AG09309 (cell line): ENCODE measurements around the gene GSK3B.

Experiments
- DNase-seq: peaks from one replicate; pipeline ENCODE4 v3.0.0-alpha.2; 2010; ENCODE audit warnings: low read depth
- H3K4me3 ChIP-seq: 2 replicates; pipeline ENCODE4 v1.5.1; 2011; ENCODE audit warnings: mild to moderate bottlenecking, low read depth, low read length, moderate library complexity; ENCODE audit not compliant: control insufficient read depth
- TF ChIP-seq, protein P1 (sequence below): IDR thresholded peaks from 2 replicates; pipeline ENCODE4 v1.5.1; 2011; ENCODE audit warnings: mild to moderate bottlenecking, low read depth, low read length, inconsistent platforms; ENCODE audit not compliant: insufficient read depth, control insufficient read depth; ENCODE audit errors: missing control alignments

The GSK3B gene

DNA sequence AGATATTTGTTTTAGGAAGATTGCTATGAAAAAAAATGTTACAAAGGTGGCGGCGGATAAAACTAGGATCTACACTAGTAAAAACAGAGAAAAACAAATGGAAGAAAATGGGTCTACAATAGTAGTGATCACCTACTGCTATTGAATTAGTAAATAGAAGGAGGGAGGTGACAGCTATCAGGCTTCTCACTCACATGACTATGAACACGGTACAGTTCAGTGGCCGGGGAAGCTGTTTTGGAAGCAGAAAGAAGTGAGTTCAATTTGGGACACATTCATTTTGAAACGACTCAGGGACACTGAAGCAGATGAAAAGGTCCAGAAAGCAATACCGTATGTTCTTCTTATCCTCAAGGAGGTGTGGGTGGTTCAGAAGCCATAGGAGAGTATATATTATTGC, 138.3 kb downstream of the GSK3B start:
- no peak overlapping the region for H3K4me3 ChIP-seq
- no peak for DNase-seq
- TF ChIP-seq, protein P1, sequence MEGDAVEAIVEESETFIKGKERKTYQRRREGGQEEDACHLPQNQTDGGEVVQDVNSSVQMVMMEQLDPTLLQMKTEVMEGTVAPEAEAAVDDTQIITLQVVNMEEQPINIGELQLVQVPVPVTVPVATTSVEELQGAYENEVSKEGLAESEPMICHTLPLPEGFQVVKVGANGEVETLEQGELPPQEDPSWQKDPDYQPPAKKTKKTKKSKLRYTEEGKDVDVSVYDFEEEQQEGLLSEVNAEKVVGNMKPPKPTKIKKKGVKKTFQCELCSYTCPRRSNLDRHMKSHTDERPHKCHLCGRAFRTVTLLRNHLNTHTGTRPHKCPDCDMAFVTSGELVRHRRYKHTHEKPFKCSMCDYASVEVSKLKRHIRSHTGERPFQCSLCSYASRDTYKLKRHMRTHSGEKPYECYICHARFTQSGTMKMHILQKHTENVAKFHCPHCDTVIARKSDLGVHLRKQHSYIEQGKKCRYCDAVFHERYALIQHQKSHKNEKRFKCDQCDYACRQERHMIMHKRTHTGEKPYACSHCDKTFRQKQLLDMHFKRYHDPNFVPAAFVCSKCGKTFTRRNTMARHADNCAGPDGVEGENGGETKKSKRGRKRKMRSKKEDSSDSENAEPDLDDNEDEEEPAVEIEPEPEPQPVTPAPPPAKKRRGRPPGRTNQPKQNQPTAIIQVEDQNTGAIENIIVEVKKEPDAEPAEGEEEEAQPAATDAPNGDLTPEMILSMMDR: no peak

DNA sequence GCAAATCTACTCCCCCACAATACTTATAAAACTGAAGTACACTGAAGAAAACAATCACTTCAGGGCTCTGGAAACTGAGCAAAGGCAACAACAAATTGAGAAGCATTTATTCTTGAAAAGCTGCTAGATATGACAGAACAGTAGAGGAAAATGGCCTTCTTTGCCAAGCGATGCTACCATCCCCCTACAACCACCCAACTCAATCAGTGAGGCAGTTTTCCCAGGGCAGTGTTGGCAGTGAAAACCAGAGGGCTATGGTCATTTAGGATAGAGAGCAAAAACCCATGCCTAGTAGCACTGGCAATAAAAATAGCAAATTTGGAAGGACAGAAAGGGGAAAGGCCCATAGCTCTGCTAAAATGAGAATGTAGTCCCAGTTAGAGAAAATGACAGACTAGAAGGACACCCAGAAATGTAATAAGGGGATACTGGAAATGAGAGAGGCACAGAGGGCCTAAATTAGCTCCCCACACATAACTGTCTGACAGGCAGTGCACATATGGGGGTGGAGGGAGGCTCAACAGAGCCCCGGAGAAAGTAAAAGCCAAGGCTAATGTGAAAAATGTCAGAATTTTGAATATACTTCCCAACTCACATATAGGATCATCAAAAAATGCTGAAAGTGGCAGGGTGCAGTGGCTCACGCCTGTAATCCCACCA, 143.5 kb downstream of the GSK3B start:
- no peak for DNase-seq

DNA sequence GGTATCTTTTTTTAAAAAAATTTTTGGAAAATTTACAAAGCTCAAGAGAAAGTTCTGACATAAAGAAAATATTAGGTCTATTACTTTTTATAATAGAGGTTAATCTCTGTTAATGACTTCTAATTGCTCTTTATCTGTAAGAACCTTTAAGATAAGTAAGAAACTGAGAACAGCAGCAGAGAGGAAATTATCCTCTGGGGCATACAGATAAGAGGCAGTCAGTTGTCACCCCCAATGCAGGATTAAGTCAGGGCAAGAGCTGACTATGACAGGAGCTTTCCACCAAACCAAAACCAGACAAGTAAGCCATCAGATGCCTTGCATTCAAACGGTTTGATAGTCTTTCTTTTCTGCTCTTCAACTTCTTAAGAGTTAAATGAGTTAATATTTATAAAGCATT, 149.0 kb downstream of the GSK3B start:
- no peak for DNase-seq
- H3K4me3 ChIP-seq: no peak overlapping the region
- TF ChIP-seq, protein P1: no peak

More for the DNA sequence above, 143.5 kb downstream of the GSK3B start:
- no peak overlapping the region for H3K4me3 ChIP-seq
- TF ChIP-seq, protein P1: no peak

DNA sequence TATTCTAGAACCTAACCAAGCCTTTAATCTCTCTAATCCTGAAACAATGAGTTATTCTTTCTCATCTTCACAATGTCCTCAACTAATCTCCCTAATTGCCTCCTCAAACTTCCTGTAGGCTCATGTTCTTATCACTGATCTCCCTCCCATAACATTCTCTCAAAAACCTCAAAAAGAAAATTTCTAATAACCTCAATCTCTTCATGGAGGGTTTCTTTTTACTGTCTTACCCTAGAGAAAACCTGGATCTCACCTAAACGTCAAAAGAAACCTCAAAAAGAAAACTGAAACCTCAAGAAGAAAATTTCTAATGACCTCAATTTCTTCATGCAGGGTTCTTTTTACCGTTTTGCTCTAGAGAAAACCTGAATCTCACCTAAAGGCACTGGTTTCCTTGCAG, 150.2 kb downstream of the GSK3B start:
- DNase-seq: no peak
- TF ChIP-seq, protein P1: no peak
- H3K4me3 ChIP-seq: no peak overlapping the region

DNA sequence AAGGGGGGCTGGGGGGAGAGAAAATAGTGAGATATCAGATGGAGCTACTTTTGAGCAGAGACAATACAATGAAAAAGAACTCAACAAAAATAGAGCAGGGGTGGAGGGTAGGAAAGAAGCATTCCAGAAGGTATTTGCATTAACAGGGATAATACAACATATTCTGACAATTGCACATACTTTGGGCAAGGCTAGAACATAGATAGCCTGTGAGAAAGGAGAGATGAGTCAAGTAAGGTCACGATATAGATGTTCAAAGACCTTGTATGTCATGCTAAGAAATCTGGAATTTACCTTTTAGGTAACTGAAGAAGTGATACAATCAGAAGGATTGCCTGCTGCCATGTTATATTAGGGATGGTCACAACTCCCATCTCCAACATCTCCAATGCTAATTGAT, 155.2 kb downstream of the GSK3B start:
- no peak overlapping the region for H3K4me3 ChIP-seq
- DNase-seq: no peak
- TF ChIP-seq, protein P1: no peak

DNA sequence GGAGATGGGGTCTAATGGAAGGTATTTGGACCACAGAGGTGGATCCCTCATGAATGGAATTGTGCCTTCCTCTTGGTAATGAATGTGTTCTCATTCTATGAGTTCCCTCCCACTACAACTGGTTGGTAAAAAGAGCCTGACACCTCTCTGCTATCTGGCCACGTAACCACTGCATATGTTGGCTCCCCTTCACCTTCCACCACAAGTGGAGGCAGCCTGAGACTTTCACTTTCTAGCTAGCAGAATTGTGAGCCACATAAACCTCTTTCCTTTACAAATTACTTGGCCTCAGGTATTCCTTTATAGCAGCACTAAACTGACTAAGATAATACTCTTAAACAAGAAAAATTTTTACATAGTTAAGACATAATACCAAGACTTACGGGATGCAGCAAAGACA, 157.0 kb downstream of the GSK3B start:
- no peak overlapping the region for H3K4me3 ChIP-seq
- TF ChIP-seq, protein P1: no peak
- no peak for DNase-seq
